GM19463 (cell line): ENCODE measurements around the gene BCAS3.

ENCODE experiments used
- ATAC-seq: cut with Tn5 transposase; IDR thresholded peaks from one replicate; pipeline ENCODE4 v1.9.1; 2021; ENCODE audit warnings: mild to moderate bottlenecking, moderate library complexity; ENCODE audit not compliant: unreplicated experiment

Gene BCAS3

DNA sequence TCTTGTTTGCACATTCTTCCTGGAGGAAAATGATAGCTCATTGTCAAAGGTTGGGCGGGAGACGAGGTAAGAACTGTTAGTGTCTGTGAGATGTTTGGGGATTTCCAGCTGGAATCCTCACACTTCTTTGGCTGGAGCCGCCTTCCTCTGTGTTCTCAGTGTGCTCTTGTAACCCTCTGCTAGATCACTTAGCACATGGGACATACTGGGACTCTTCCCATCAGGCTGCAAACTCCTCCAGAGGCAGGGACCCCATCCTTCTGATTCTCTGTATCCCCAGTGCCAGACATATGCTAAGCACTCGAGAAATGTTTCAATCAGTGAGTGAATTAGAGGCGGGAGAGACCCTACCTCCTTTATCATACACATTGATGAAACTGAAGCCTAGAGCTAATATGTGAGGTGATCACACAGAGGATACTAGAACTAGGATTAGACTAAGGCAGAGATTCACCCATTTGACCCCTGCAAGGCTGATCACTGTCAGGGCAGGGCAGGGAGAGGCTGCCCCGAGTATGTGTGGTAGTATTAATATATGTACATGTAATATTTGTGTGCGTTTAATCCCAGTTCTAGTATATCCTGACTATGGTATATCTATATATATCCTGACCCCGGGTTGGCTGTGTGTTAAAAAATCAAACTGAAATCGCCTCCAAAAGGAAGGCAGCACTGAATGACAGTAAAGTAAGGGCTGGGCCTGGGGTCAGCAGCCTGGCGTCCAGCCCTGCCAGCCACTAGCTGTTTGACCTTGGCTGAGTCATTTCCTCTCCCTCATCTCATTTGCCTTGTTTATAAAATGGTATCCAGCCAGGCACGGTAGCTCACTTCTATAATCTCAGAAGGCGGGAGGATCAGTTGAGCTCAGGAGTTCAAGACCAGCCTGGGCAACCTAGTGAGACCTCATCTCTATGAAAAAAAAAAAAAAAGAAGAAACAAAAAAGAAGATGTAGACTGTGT, 646.5 kb downstream of the BCAS3 start:
- no peak for ATAC-seq

DNA sequence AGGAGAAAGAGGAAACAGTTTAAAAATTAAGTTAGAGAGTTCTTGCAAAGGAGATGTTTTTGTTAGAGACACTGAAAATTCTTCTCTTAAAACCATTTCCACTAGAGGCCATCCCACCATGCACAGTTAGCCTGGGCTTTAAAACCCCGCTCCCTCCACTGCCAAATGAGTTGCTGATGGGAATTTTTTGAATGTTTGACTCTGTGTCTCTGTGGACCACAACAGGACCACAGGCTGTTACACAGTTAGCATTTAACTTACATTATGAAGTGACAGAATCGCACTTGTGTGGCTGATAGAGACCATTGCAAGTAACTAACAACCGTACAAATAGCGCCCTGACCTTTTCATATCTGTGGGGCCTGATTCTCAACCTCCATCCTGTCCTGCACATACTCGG, 647.3 kb downstream of the BCAS3 start:
- no peak for ATAC-seq

DNA sequence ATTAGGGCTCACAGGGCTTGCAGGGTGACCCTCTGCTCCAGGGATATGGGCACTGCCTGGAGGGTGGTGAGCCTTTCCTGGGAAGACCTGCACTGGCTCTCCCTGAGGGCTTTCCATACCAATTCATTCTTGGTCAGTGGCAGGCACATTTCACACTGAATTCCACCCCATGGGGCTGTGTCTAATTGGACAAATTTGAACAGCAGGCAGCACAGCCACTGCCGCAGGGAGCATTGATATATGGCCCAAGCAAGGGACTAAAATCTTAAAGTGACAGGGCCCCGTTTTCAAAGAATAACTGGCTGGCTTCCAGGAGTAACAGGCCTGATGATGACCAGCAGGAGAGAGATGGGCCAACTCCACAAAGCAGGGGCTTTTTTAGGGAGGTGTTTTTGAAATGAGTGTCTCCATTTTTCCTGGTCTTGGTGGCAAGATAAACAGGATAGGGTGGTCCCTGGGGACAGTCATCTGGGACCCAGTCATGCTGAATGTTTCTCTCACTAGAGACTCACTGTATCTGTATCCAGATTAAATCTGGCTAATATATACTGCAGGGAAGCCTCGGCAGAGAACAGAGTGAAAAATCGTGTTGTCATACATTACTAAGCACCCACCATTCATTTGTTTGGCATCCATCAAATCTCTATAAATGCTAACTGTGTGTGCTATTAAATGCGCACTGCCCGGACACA, 647.9 kb downstream of the BCAS3 start:
- ATAC-seq, result no peak

DNA sequence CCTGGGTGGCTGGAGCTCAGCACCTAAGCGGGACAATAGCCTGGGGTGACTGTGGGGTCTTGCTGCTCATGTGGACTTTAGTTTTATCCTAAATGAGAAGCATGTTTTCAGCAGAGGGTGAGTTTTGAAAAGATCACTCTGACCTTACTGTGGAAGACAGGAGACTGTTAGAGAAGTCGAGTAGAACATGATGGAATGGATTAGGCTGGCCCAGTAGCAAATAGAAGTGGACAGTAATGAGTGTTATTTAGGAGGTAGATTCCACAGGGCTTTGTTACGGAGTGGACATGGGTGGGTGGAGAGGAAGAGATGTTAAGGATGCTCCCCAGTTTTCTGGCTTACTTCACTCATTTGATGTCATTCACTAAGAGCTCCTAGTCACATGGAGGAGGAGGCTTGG, 648.7 kb downstream of the BCAS3 start:
- no peak for ATAC-seq

DNA sequence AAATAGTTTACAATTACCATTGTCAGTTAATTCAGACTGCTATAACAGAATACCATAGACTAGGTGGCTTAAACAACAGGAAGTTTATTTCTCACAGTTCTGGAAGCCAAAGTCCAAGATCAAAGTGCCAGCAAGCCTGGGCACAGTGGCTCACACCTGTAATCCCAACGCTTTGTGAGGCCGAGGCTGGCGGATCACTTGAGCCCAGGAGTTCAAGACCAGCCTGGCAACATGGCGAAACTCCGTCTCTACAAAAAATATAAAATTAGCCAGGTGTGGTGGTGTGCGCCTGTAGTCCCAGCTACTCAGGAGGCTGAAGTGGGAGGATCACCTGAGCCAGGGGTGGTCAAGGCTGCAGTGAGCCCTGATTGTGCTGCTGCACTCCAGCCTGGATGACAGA, 650.7 kb downstream of the BCAS3 start:
- ATAC-seq, result no peak

DNA sequence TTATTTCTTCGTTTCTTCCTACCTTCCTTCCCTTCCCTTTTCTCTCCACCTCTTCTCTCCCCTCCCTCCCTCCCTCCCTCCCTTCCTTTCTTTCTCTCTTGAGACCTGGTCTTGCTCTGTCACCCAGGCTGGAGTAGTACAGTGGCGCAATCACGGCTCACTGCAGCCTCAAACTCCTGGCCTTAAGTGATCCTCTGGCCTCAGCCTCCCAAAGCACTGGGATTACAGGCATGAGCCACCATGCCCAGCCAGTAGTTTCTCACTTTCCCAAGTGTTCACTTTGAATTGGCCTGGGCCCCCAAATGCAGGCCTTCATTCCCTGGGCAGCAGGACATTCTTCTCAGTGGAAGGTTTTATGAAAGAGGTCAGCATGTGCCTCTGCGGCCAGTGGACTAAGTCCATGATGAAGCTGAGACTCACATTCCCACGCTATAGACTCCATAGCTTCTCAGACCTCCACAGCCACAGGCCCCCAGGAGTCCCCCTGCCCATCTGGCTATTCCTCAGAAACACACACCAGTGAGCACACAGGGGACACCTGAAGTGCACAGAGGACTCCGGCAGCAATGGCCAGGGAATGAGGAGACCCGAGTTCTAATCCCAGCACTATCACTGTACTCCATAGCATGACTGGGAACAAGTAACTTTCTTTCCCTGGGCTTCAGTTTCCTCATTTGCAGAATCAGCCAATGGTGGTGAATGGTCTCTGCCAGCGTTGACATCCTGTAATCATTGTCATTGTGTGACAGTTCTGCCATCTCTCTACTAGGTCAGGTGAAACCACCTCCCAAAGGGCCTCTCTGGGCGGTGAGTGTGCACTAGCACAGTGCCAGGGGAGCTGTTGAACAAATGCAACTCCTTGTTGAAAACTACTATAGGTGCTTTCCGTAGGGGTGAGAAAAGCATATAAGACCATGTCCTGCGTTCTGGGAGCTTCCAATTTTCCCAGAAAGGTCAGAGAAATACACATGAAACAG, 652.8 kb downstream of the BCAS3 start:
- ATAC-seq, result no peak

DNA sequence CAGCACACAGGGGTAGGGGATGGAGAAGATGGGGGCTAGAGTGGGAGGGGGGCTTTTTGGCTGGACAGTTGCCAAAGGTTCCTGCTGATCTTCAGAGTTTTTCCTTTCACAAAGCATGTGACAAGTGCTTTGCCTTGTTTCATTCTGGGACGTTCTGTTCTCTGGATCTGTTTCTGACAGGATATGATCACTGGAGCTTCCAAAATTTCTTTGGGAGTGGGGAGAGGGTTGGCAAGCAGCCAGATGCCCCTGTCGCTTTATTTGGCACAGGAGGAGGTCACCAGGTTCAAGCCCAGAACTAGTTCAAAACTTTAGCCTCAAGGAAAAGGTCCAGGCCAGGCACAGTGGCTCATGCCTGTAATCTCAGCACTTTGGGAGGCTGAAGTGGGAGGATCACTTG, 653.5 kb downstream of the BCAS3 start:
- no peak for ATAC-seq

DNA sequence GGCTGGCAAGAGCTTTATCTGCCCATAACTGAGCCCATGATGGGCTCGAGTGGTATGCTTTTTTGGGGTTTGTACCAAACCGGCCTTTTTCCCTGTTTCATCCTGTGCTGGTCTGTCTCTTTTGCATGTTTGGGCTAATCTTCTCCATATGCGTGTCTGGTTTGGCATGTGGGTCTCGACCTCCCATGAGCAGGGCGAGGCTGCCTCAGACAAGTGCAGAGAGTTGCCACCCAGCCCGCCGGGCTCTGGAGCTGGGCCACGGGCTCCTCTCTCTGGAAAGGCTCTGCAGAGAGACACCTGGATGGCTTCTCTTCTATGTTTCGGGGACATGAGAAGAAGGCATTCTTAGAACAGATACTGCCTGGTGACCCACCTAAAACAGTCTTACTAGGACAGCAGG, 654.2 kb downstream of the BCAS3 start:
- ATAC-seq, result no peak

DNA sequence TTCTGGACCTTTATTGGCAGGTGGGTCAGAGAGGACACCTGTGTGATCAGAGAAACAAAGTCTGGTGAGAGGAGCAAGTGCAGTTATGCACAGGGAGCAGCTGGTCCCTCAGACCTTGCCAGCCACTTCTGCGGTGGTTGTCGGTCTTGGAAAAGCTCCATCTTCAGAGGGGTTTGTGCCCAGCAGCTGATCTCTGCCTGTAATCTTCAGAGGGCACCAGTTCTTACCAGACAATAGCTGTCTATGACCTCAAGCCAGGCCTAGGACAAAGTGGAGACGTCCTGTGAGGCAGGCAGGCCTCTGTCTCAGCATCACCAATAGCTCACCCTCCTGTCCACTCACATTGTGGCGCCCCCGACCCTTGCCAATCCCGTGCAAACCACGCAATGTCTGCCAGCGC, 655.5 kb downstream of the BCAS3 start:
- ATAC-seq, result no peak

DNA sequence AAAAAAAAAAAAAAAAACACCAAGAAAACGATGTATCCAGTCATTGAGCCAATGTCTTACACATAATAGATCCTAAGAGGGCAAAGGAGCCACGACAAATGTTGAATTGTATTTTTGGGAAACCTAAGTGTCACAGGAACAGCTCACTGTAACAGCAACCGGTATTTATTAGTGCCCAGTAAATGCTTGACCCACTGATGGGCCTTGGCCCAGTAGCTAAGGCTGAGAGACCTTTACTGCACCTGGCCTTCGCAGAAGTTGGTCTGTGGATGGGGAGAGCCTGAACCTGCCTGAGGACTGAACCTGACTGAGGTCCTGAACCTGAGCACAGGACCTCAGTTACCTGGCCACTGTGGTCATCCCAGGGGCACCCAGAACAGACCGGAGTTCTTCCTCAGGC, 657.0 kb downstream of the BCAS3 start:
- no peak for ATAC-seq

DNA sequence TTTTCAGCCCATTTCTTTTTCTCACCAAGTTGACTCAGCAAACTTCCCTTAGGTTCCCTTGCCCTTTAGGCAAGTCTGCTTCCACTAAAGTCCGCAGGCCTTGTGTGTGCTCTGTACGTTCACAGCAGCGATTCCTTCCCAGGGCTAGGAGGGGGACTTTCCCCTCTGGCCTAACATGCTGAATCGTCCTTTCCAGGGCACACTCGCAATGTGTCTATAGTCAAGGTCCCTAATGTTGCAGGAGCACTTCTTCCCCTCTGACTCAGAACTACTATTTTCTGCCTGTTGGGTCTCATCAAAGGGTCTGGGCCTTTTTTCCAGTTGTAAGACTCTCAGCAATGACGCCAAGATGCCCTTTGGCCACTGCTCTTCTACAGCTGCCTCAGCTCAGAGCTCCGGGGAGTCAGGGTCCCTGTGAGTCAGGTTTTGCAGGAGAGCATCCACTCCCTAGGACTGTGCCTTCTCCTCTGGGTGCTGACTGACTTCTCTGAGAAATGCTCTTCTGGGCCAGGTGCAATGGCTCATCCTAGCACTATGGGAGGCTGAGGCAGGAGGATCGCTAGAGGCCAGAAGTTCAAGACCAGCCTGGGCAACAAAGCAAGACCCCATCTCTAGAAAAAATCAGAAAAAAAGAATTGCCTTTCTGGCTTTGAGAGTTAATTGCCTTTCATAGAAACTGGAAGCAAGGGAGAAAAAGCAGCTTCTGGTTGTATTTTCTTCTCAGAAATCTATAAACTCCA, 657.6 kb downstream of the BCAS3 start:
- no peak for ATAC-seq

DNA sequence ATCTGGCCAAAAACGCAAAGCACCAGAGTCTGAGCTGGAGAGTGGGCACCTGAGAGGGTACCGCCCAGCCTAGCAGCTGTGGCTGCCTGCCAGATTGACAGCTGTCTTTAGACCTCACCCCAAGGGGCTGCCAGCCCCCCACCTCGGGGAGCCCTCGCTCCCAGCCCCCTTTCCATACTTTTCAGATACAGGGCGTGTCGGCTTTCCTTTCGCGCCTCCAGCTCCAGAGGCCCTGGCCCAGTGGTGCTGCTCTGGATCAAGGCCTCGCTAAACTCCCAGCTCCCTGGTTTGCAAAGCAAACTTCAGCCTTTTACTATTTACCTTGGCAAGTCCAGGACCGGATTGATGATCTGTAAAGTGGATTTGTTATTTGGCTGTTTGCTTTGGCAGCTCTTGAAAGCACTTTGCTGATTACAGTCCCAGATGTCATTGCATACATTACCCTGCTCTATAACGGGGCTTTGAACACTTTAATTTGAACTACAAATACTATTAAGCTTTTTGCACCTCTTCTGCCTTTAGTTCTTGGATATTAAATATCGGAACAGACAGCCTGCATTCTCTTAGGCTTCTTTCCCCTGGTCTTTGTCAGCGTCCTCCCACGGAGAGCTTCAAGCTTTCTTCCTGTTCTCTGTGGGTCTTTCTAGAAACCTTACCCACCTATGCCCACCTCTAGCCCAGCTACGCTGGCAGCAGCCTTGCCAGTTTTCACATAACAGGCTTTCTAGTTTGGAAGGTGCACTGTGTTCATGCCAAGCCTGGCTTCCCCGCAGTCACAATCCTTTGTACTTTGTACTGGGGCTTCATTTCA, 658.4 kb downstream of the BCAS3 start:
- no peak for ATAC-seq

DNA sequence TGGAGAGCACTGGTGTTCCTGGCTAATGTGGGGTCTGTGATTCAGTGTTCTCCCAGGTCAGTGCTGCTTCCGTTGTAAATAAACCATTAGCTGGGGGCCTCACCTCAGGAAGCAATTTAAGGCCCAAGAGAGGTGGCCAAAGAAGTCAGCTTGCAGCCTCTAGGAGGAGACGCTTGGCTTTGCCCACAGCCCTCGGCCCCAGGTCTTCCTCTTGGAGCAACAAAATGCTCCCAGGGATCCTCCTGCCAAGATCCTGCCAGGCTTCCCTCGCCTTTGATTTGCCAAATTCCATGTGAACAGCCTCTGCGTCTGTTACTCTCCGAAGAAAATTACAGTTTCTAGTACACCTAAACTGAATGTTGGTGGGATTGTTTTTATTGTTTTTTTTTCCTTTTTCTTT, 659.6 kb downstream of the BCAS3 start:
- no peak for ATAC-seq

DNA sequence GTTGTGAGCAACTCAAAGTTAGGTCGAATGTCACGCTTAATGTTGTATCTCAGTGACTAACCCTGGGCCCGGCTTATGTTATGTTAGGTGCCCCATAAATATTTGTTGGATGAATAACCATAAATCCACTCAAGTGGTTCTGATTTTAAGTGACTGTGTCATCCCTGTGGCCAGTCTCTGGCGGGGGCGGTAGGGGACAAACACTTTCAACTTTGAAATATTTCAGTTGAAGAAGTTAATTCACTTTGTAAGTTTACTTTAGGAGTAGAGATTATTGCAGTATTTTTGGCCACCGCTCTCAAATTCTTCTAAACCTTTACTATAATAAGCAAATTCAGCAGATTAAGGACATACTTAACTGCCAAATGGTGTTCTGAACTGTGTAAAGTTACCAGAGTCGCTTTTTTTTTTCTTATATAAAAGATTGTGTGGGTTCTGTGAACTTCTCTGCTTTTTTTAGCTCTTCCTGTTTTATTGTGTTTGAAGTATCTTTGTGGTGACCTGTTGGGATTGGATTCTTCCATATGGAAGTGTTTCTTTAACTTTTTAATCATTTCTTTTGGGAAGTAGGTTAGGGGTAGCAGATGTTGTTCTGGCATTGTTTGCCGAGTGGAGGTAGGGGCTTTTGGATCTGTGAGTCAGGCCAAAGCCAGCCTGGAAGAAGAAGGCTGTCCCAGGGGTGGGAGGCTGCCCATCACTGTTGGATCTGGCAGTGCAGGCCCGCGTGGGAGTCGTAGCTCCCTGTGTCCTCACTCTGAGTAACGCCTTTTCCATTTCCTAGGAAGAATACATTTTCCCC, 660.5 kb downstream of the BCAS3 start:
- ATAC-seq, result no peak

DNA sequence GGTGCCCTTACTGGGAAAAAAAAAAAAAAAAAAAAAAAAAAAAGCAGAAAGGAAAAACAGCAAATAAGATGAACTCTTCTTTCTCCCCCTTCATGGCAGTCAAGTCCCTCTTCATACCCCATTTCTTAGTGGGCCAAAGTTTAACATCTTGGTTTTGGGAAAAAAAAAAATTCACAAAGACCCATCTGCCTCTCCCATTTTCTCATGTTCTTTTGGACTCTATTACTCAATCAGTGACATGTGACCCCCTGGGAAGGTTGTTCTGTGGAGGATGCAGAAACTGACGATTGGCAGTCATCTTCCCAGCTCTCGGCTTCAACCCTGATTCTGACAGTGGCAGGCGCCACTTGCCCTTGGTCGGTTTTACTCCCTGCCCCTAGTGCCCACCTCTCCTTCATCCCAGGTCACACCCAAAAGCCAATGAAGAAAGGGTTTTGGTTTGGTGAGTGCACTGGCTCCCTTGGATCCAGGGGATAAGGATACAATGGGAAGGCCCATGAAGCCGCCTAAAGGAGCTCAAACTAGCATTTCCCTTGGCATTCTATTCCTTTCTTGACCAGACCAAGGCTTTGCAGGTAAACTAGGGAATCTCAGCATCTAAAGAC, 661.3 kb downstream of the BCAS3 start:
- no peak for ATAC-seq

DNA sequence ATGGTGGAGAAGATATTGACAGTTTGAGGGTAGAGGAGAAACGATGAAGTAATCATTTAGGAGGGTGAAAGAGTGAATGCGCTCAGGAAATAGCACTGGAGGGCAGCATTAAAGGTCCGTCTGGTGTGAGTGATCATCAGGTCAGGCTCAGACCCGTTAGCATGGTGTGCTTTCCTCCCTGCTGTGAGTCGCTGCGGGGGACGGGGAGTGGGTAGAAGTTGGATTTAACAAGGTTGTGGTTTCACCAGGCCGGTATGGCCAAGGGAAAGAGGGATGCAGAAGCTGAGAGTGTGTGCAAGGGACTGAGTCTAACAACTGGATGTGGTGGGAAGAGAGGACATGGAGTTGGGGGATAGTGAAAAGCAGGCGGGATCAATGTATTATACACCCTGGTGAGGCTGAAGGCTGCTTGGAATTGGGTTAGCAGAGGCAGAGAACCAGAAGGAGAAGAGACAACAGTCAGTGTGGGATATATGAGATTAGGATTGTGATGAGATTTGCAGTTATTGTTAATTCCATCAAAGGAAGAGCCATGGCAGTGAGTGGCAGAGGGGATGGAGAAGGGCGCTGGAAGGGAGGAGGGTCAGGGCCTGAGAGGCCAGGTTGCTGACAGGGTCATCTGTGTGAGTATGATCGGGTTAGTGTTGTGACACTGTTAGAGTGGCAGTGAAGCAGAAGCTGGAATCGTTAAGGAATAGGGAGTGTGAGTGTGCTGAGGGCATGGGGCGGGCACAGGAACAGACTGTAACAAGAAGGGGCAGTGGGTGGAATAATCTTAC, 663.0 kb downstream of the BCAS3 start:
- no peak for ATAC-seq

DNA sequence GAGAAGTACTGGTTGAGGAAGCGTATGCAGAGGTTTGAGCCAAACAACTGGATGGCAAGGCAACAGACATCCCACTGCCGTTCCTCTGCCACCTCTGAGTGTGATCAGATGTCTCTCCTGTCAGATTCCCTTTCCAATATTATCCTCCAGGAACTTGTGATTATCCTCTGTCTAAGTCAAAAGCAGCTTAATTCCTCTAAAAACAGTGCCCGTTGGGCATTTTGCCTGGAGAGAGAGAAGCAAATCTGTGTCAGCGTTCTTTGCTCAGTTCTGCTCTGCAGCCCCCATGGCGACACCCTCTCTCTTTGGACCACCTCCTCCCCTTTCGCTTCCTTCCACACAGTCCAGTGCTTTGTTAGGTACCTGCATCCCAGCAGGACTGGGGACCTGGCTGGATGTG, 665.9 kb downstream of the BCAS3 start:
- ATAC-seq, result no peak

DNA sequence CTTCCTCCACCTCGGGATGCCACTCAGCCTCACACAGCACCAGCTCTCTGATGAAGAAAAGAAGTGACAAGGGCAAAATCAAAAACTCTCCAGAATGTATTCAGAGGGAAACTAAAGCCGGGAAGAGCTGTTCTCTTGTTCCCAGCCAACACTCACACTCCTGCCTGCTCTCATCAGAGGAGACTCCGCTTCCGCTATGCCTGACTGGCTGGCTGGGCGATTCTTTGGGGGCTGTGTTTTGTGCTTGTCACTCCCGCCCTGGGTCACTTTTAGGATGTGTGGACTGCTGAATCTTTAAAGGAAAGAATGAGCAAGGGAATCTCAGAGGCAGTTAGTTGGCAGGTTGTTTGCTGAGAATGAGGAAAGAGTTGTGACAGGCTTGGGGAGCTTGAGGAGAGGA, 667.4 kb downstream of the BCAS3 start:
- ATAC-seq, result no peak
